ENCODE data around the gene SLC28A2.
"Not testable (repeated sequence)": the region's sequence is repeated elsewhere in the genome, so short reads cannot be mapped to it uniquely, and the experiment has no call there.

SLC28A2 gene

DNA sequence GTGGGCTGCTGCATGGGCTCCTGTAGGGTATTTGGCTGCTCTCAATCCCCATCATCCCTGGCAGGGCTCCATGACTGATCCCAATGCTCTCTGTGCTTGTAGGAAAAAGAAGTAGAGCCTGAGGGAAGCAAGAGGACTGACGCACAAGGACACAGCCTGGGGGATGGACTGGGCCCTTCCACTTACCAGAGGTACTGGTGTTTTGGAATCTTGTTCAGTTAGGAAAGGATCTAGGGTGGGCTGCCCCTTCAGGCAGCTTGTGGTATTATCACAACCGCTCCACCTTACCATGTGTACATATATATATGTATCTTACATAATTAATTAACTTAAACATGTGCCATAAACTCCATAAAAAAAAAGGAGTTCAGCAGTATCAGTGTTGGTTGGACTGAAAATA is 1.3 kb downstream of the SLC28A2 start:
- H3K36me3 ChIP-seq (ENCODE audit: control insufficient read depth, low read length): no peaks in the 10 kb centered on the region
- H3K27me3 ChIP-seq (ENCODE audit: control insufficient read depth, low read length): no peaks in the 10 kb centered on the region
- TF ChIP-seq, protein P1, sequence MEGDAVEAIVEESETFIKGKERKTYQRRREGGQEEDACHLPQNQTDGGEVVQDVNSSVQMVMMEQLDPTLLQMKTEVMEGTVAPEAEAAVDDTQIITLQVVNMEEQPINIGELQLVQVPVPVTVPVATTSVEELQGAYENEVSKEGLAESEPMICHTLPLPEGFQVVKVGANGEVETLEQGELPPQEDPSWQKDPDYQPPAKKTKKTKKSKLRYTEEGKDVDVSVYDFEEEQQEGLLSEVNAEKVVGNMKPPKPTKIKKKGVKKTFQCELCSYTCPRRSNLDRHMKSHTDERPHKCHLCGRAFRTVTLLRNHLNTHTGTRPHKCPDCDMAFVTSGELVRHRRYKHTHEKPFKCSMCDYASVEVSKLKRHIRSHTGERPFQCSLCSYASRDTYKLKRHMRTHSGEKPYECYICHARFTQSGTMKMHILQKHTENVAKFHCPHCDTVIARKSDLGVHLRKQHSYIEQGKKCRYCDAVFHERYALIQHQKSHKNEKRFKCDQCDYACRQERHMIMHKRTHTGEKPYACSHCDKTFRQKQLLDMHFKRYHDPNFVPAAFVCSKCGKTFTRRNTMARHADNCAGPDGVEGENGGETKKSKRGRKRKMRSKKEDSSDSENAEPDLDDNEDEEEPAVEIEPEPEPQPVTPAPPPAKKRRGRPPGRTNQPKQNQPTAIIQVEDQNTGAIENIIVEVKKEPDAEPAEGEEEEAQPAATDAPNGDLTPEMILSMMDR (IDR thresholded peaks at IDR 0.05; ENCODE audit: low read depth, low read length, poor library complexity, severe bottlenecking): peak; percentile 58
- TF ChIP-seq EZH2phosphoT487 (IDR thresholded peaks at IDR 0.05; ENCODE audit: borderline replicate concordance, low read length): no peak
- H3K9me3 ChIP-seq (ENCODE audit: control insufficient read depth, insufficient read depth, low read length): no peaks in the 10 kb centered on the region
- no peak overlapping the region for H3K27ac ChIP-seq (ENCODE audit: low read depth, low read length)
- H3K9me2 ChIP-seq (replicated peaks; ENCODE audit: control insufficient read depth, low read length): no peaks in the 10 kb centered on the region
- no peak overlapping the region for H3K4me3 ChIP-seq (ENCODE audit: low read length)
- H3F3A ChIP-seq (ENCODE audit: control insufficient read depth, insufficient read depth): no peaks in the 10 kb centered on the region
- H3K4me2 ChIP-seq (ENCODE audit: low read length): no peak overlapping the region
- no peaks in the 10 kb centered on the region for H4K20me1 ChIP-seq (ENCODE audit: control insufficient read depth, insufficient read depth, low read depth, low read length)
- H3K79me2 ChIP-seq (ENCODE audit: control insufficient read depth, low read length): no peaks in the 10 kb centered on the region
- H3K4me1 ChIP-seq (ENCODE audit: control insufficient read depth, low read length): no peaks in the 10 kb centered on the region

DNA sequence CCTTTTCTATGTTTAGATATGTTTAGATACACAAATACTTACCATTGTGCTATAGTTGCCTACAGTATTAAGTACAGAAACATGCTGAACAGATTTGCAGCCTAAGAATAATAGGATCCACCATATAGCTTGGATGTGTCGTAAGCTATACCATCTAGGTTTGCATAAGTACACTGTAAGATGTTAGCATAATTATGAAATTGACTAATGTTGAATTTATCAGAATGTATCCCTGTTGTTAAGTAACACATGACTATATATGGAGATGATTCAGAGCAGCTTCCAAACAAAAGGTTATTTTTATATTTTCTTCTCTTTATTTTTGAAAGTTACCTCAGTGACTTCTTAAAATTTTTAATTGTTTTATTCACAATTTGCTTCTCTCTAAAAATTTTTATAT is 2.4 kb downstream of the SLC28A2 start:
- Histone ChIP-seq H3K9me3 (ENCODE audit: control insufficient read depth, insufficient read depth, low read length) (no peaks in the 10 kb centered on the region), H3K36me3 (ENCODE audit: control insufficient read depth, low read length) (no peaks in the 10 kb centered on the region), H4K20me1 (ENCODE audit: control insufficient read depth, insufficient read depth, low read depth, low read length) (no peaks in the 10 kb centered on the region), H3K27me3 (ENCODE audit: control insufficient read depth, low read length) (no peaks in the 10 kb centered on the region), H3F3A (ENCODE audit: control insufficient read depth, insufficient read depth) (no peaks in the 10 kb centered on the region), H3K79me2 (ENCODE audit: control insufficient read depth, low read length) (no peaks in the 10 kb centered on the region), H3K4me1 (ENCODE audit: control insufficient read depth, low read length) (no peaks in the 10 kb centered on the region), H3K27ac (ENCODE audit: low read depth, low read length) (no peak overlapping the region), H3K4me2 (ENCODE audit: low read length) (no peak overlapping the region), H3K4me3 (ENCODE audit: low read length) (no peak overlapping the region), H3K9me2 (replicated peaks; ENCODE audit: control insufficient read depth, low read length) (no peaks in the 10 kb centered on the region)
- TF ChIP-seq EZH2phosphoT487 (IDR thresholded peaks at IDR 0.05; ENCODE audit: borderline replicate concordance, low read length): no peak
- TF ChIP-seq, protein P1 (IDR thresholded peaks at IDR 0.05; ENCODE audit: low read depth, low read length, poor library complexity, severe bottlenecking): no peak

DNA sequence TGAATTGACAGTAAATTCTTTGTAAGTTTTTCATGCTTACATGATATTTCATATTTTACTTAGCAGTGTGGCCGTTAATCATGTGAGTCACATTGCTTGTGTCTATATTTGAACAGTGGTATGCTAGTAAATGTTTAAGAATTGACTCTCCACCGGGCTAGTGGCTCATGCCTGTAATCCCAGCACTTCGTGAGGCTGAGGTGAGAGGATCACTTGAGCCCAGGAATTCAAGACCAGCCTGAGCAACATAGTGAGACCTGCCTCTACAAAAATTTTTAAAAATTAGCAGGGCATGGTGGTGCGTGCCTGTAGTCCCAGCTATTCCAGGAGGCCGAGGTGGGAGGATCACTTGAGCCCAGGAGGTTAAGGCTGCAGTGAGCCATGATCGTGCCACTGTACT is 2.8 kb downstream of the SLC28A2 start:
- H3K9me2 ChIP-seq (replicated peaks; ENCODE audit: control insufficient read depth, low read length); H3F3A ChIP-seq (ENCODE audit: control insufficient read depth, insufficient read depth); H3K4me1 ChIP-seq (ENCODE audit: control insufficient read depth, low read length); H3K27ac ChIP-seq (ENCODE audit: low read depth, low read length); H3K9me3 ChIP-seq (ENCODE audit: control insufficient read depth, insufficient read depth, low read length); H3K4me3 ChIP-seq (ENCODE audit: low read length); H3K36me3 ChIP-seq (ENCODE audit: control insufficient read depth, low read length); H4K20me1 ChIP-seq (ENCODE audit: control insufficient read depth, insufficient read depth, low read depth, low read length); H3K27me3 ChIP-seq (ENCODE audit: control insufficient read depth, low read length); H3K79me2 ChIP-seq (ENCODE audit: control insufficient read depth, low read length); H3K4me2 ChIP-seq (ENCODE audit: low read length): not testable (repeated sequence)

DNA sequence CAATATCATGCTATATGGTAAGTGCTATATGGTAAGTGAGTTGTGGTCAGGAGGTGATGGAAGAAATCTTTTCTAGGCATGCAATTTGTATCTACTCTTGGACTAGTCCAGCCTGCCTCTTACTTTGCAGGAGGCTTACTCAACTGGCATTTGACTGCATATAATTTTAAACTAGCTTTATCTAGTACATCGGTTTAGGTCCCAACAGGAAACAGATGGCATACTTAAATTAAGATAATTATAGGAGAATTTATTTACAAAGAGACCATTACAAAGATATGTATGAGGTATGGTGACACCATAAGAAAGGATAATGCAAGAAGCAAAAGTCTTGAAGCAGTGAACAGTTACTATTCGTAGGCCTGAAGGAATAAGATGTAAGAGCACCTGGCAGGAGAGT is 7.8 kb downstream of the SLC28A2 start:
- no peaks in the 10 kb centered on the region for H3K9me3 ChIP-seq (ENCODE audit: control insufficient read depth, insufficient read depth, low read length)
- H3K36me3 ChIP-seq (ENCODE audit: control insufficient read depth, low read length): no peaks in the 10 kb centered on the region
- no peaks in the 10 kb centered on the region for H4K20me1 ChIP-seq (ENCODE audit: control insufficient read depth, insufficient read depth, low read depth, low read length)
- H3K4me2 ChIP-seq (ENCODE audit: low read length): no peak overlapping the region
- no peaks in the 10 kb centered on the region for H3K27me3 ChIP-seq (ENCODE audit: control insufficient read depth, low read length)
- TF ChIP-seq EZH2phosphoT487 (IDR thresholded peaks at IDR 0.05; ENCODE audit: borderline replicate concordance, low read length): no peak
- TF ChIP-seq, protein P1 (IDR thresholded peaks at IDR 0.05; ENCODE audit: low read depth, low read length, poor library complexity, severe bottlenecking): no peak
- no peak overlapping the region for H3K27ac ChIP-seq (ENCODE audit: low read depth, low read length)
- H3K9me2 ChIP-seq (replicated peaks; ENCODE audit: control insufficient read depth, low read length): no peaks in the 10 kb centered on the region
- H3K79me2 ChIP-seq (ENCODE audit: control insufficient read depth, low read length): no peaks in the 10 kb centered on the region
- H3K4me3 ChIP-seq (ENCODE audit: low read length): no peak overlapping the region
- no peaks in the 10 kb centered on the region for H3F3A ChIP-seq (ENCODE audit: control insufficient read depth, insufficient read depth)
- no peaks in the 10 kb centered on the region for H3K4me1 ChIP-seq (ENCODE audit: control insufficient read depth, low read length)
